H1 (cell line): ENCODE results near the gene FBXL16. TPM values are rescaled to one million over a fixed set of nuclear protein-coding genes. Genes with fewer than 3 reads are reported as not detected.

Source experiments
- ASH2L ChIP-seq: fragments of 200-600, 300-600 bp; sonication (generic); IDR thresholded peaks from one replicate; pipeline ENCODE4 v1.7.1; 2017; ENCODE audit warnings: low read length
- BRCA1 ChIP-seq: IDR thresholded peaks from 2 replicates; pipeline ENCODE4 v1.6.1; 2012; ENCODE audit warnings: low read depth, low read length, improper control_type of control experiment
- GTF2F1 ChIP-seq: IDR thresholded peaks from 2 replicates; pipeline ENCODE4 v1.6.1; 2012; ENCODE audit warnings: low read depth, low read length, improper control_type of control experiment, borderline replicate concordance
- MAFK ChIP-seq: IDR thresholded peaks from 2 replicates; pipeline ENCODE4 v1.6.1; 2012; ENCODE audit warnings: low read depth, mild to moderate bottlenecking, improper control_type of control experiment, low read length
- NRF1 ChIP-seq: IDR thresholded peaks from 2 replicates; pipeline ENCODE4 v1.6.1; 2011; ENCODE audit warnings: mild to moderate bottlenecking, low read depth, low read length, improper control_type of control experiment
- POLR2A ChIP-seq, 2 experiments: IDR thresholded peaks; 1 replicate in 1 of 2; 2 replicates in 1 of 2; pipeline ENCODE4 v1.6.1; 2011; ENCODE audit warnings: low read depth in 2 of 2, low read length in 2 of 2, mild to moderate bottlenecking in 2 of 2; ENCODE audit errors: control extremely low read depth in 1 of 2
- POU5F1 ChIP-seq: IDR thresholded peaks from 2 replicates; pipeline ENCODE4 v1.6.1; 2011; ENCODE audit warnings: low read depth, mild to moderate bottlenecking, low read length, moderate library complexity
- RAD21 ChIP-seq, 2 experiments: IDR thresholded peaks in 1 of 2; conservative IDR thresholded peaks in 1 of 2; 2 replicates each; pipeline ENCODE4 v1.6.1; 2011; ENCODE audit warnings: low read depth in 2 of 2, low read length in 2 of 2, improper control_type of control experiment in 1 of 2, inconsistent platforms in 1 of 2, mild to moderate bottlenecking in 1 of 2, moderate library complexity in 1 of 2
- SAP30 ChIP-seq: fragments of 300-600 bp; sonication (generic); IDR thresholded peaks from 2 replicates; pipeline ENCODE4 v1.7.1; 2012; ENCODE audit warnings: low read length, moderate library complexity, mild to moderate bottlenecking, inconsistent platforms; ENCODE audit not compliant: insufficient read depth, insufficient replicate concordance
- SIN3A ChIP-seq, 2 experiments: IDR thresholded peaks in 1 of 2; conservative IDR thresholded peaks in 1 of 2; 2 replicates each; pipeline ENCODE4 v1.6.1; 2011 to 2012; ENCODE audit warnings: low read length in 2 of 2, improper control_type of control experiment in 1 of 2, low read depth in 1 of 2, mild to moderate bottlenecking in 1 of 2
- SP2 ChIP-seq: IDR thresholded peaks from 2 replicates; pipeline ENCODE4 v1.6.1; 2012; ENCODE audit warnings: mild to moderate bottlenecking, low read length, inconsistent platforms
- polyA plus RNA-seq, 7 experiments: library from polyadenylated mRNA; depleted of rRNA in 3 of 7; stranded (reverse) in 5 of 7; unstranded in 2 of 7; fragments of >200 nt in 5 of 7; fragments of 200-250 nt in 2 of 7; gene quantifications; 1 replicate in 5 of 7; 2 replicates in 1 of 7; 4 replicates in 1 of 7; pipeline versions ENCODE4 v1.2.1 to v1.2.3, GENCODE V29; 2011 to 2013; ENCODE audit warnings: missing spikeins in 2 of 7, mixed read lengths in 2 of 7
- total RNA-seq: library from RNA; stranded (reverse); fragmentation: NEBNext Ultra II Directional; extraction: Animal tissue kit (Norgen Biotek cat#: 25700); gene quantifications from 2 replicates; pipeline ENCODE4 v1.2.1, GENCODE V29; 2021

Gene FBXL16
- total and polyA plus RNA-seq, 2 of the 8 experiments (the other 6 are each of a cell fraction or from before 2014, with no cell fraction given) = 12.5 to 12.8 TPM

DNA sequence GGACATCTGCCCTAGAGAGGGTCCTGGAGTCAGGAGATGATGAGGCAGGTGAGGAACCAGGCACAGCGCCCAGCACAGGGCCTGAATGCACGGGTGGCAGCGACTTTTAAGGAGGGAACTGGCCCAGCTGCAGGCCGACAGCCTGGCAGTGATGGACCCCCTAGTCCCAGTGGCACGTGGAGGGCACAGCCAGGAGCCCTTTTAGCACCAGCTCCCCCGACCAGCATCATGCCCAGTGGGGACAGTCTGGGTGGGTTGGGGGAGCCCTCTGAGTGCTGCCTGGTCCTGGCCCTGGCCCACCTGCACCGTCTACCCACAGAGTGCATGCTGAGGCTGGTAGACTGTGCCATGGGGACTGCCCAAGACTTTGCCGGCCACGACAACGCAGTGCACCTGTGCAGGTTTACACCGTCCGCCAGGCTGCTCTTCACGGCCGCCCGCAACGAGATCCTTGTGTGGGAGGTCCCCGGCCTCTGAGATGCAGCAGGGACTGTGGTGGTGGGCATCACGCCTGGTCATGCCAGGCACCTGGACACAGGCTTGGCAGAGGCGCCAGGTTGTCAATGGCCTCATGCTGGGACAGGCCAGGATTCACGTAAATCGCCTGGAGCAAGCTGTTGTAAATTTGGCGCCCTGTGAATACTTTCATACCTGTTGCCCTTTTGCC is 38.4 kb downstream of the FBXL16 start (continued):
- TF ChIP-seq NRF1 (no peak), MAFK (no peak), ASH2L (no peak), SP2 (no peak), SIN3A (conservative IDR thresholded peaks at IDR 0.05 in 1 of 2, IDR thresholded peaks at IDR 0.05 in 1 of 2; ENCODE audit: low read depth in 1 of 2, low read length in 2 of 2) (no peak), RAD21 (IDR thresholded peaks at IDR 0.05 in 1 of 2, conservative IDR thresholded peaks at IDR 0.05 in 1 of 2; ENCODE audit: low read depth in 2 of 2, low read length in 2 of 2) (no peak), GTF2F1 (no peak), POU5F1 (no peak), BRCA1 (no peak), SAP30 (no peak), POLR2A (IDR thresholded peaks at IDR 0.05; ENCODE audit: control extremely low read depth in 1 of 2, low read depth in 2 of 2, low read length in 2 of 2) (no peak)
